HCEC 1CT (cell line): ENCODE measurements around the gene COX7A1.

Source experiments
- DNase-seq: peaks from one replicate; pipeline ENCODE4 v3.0.0-alpha.2; 2017

COX7A1 gene

GRCh38 chr19:36111200-36111539 is 41.1 kb downstream of the COX7A1 start:
- DNase-seq, result no peak

GRCh38 chr19:36110487-36111199 is 41.6 kb downstream of the COX7A1 start, which contains the start of gene OVOL3:
Gene OVOL3 (plus strand): TSS chr19:36111143. CDS start chr19:36111203, 60 bp downstream.
- DNase-seq, result no peak

- no peak for DNase-seq
Measured at GRCh38 chr19:36108684-36109083, 43.6 kb downstream of the COX7A1 start.

GRCh38 chr19:36106991-36107390 is 45.3 kb downstream of the COX7A1 start:
- DNase-seq, result no peak

- DNase-seq, result no peak
Measured at GRCh38 chr19:36106441-36106840, 45.8 kb downstream of the COX7A1 start.

GRCh38 chr19:36103842-36104552 is 48.2 kb downstream of the COX7A1 start:
- no peak for DNase-seq

- DNase-seq, result no peak
Measured at GRCh38 chr19:36103040-36103626, 49.1 kb downstream of the COX7A1 start.

GRCh38 chr19:36101550-36102327 is 50.5 kb downstream of the COX7A1 start:
- DNase-seq, result no peak
